ENCODE data around the gene NME4.

DNA sequence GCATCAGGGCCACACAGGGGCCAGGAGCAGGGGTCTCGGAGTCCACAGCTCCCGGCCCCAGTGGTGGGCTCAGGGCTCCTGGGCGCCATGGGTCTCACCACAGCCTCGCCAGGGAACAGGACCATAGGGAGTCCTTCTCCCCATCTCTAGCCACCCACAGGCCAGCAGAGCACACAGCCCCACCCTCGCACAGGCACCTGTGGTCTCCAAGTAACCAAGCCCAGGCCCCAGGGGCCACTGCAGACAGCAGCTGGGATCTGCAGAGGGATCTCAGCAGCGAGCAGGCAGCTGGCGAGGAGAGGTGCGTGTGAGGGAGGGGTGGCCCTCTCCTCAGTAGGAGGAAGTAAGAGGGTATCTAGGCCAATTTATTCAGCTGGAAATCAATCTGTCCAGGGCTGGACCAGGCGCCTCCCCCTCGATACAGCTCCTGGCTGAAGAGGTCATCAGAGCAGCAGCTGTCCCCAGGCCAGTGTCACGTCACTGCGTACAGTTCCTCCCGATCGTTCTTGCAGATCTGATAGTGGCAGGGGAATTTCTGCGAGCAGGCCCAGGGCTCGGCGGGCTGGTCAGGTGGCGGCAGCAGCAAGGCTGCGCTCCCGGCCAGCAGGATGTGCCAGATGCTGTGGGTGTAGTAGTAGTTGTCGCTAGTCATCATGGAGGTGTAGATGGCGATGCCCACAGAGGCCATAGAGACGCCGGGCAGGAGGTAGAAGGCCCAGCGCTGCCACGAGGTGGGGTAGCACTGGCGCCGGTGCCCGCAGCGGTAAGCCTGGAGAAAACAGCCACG lies 25.3 kb upstream of the NME4 start:
- TF ChIP-seq, protein P1, sequence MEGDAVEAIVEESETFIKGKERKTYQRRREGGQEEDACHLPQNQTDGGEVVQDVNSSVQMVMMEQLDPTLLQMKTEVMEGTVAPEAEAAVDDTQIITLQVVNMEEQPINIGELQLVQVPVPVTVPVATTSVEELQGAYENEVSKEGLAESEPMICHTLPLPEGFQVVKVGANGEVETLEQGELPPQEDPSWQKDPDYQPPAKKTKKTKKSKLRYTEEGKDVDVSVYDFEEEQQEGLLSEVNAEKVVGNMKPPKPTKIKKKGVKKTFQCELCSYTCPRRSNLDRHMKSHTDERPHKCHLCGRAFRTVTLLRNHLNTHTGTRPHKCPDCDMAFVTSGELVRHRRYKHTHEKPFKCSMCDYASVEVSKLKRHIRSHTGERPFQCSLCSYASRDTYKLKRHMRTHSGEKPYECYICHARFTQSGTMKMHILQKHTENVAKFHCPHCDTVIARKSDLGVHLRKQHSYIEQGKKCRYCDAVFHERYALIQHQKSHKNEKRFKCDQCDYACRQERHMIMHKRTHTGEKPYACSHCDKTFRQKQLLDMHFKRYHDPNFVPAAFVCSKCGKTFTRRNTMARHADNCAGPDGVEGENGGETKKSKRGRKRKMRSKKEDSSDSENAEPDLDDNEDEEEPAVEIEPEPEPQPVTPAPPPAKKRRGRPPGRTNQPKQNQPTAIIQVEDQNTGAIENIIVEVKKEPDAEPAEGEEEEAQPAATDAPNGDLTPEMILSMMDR (conservative IDR thresholded peaks at IDR 0.05; ENCODE audit: low read length): no peak
- TF ChIP-seq EZH2phosphoT487 (IDR thresholded peaks at IDR 0.05; ENCODE audit: borderline replicate concordance, low read depth, low read length): no peak

Data from OCI-LY7 (cell line).